Measurements from ENCODE around the gene MTHFS.
"Not testable (repeated sequence)": the region's sequence is repeated elsewhere in the genome, so short reads cannot be mapped to it uniquely, and the experiment has no call there.

DNA sequence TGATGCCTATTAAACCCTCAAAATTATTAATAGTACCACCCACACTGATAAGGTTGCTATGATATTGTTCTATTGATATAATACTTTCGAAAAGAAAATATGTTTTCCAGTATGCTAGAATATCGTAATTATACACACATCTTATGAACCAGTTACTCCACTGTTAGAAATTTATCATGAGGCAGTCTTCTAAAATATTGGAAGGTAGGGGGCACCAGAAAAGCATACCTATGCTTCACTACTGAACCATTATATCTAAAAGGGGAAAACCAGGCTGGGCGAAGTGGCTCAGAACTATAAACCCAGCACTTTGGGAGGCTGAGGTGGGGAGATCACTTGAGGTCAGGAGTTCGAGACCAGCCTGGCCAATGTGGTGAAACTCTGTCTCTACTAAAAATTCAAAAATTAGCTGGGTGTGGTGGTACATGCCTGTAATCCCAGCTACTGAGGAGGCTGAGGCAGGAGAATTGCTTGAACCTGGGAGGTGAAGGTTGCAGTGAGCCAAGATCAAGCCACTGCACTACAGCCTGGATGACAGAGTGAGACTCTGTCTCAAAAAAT lies 4.1 kb upstream of the MTHFS start:
- TF ChIP-seq EZH2 (IDR thresholded peaks at IDR 0.05; ENCODE audit: low read depth) = not testable (repeated sequence)
- TF ChIP-seq, protein P1, sequence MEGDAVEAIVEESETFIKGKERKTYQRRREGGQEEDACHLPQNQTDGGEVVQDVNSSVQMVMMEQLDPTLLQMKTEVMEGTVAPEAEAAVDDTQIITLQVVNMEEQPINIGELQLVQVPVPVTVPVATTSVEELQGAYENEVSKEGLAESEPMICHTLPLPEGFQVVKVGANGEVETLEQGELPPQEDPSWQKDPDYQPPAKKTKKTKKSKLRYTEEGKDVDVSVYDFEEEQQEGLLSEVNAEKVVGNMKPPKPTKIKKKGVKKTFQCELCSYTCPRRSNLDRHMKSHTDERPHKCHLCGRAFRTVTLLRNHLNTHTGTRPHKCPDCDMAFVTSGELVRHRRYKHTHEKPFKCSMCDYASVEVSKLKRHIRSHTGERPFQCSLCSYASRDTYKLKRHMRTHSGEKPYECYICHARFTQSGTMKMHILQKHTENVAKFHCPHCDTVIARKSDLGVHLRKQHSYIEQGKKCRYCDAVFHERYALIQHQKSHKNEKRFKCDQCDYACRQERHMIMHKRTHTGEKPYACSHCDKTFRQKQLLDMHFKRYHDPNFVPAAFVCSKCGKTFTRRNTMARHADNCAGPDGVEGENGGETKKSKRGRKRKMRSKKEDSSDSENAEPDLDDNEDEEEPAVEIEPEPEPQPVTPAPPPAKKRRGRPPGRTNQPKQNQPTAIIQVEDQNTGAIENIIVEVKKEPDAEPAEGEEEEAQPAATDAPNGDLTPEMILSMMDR (conservative IDR thresholded peaks at IDR 0.05) = not testable (repeated sequence)

Measured in PC-9 (cell line).